Measurements from ENCODE around the gene KCNJ6. TPM values are rescaled to one million over a fixed set of nuclear protein-coding genes. Genes with fewer than 3 reads are reported as not detected.

The KCNJ6 gene
- total and polyA plus RNA-seq, 3 donors from 2014 or later = 0.24 to 0.25 (median 0.25) TPM

- DNase-seq = no peak
- Histone ChIP-seq H3K4me1 (no peaks in the 10 kb centered on the region), H3K9me3 (no peaks in the 10 kb centered on the region), H3K36me3 (ENCODE audit: low read depth, missing control alignments) (no peaks in the 10 kb centered on the region), H3K27me3 (no peaks in the 10 kb centered on the region), H3K27ac (no peak overlapping the region), H3K4me3 (no peak overlapping the region)
- intact Hi-C loops (cut with DNase I; ENCODE audit: low total_unique reads) = no loop called here
- no peak for TF ChIP-seq POLR2A (IDR thresholded peaks at IDR 0.05)
- WGBS, 2 donors = 63 to 64% methylated on average over 1 of the region's 1 CpG
Measured at GRCh38 chr21:37804001-37804400, 112.3 kb downstream of the KCNJ6 start.

GRCh38 chr21:37803101-37803651, 113.1 kb downstream of the KCNJ6 start:
- no peaks in the 10 kb centered on the region for H3K27me3 ChIP-seq
- TF ChIP-seq POLR2A (IDR thresholded peaks at IDR 0.05) = no peak
- no peak for TF ChIP-seq CTCF (IDR thresholded peaks at IDR 0.05)
- intact Hi-C loops (cut with DNase I; ENCODE audit: low total_unique reads) = no loop called here
- 45 to 50% methylated on average over 8 of the region's 8 CpGs for WGBS, 2 donors
- no peak overlapping the region for H3K4me3 ChIP-seq
- no peaks in the 10 kb centered on the region for H3K4me1 ChIP-seq
- no peak for DNase-seq
- H3K36me3 ChIP-seq (ENCODE audit: low read depth, missing control alignments) = no peaks in the 10 kb centered on the region
- no peaks in the 10 kb centered on the region for H3K9me3 ChIP-seq
- no peak overlapping the region for H3K27ac ChIP-seq

- H3K9me3 ChIP-seq = no peaks in the 10 kb centered on the region
- H3K36me3 ChIP-seq (ENCODE audit: low read depth, missing control alignments) = no peaks in the 10 kb centered on the region
- WGBS, 2 donors = 46 to 51% methylated on average over 11 of the region's 11 CpGs
Measured at GRCh38 chr21:37800456-37801061, 115.7 kb downstream of the KCNJ6 start.

GRCh38 chr21:37800057-37800455, 116.2 kb downstream of the KCNJ6 start:
- H3K9me3 ChIP-seq = no peaks in the 10 kb centered on the region
- DNase-seq = no peak
- TF ChIP-seq POLR2A (IDR thresholded peaks at IDR 0.05) (no peak), CTCF (IDR thresholded peaks at IDR 0.05) (no peak)
- no peaks in the 10 kb centered on the region for H3K27me3 ChIP-seq
- no peaks in the 10 kb centered on the region for H3K36me3 ChIP-seq (ENCODE audit: low read depth, missing control alignments)
- H3K4me1 ChIP-seq = no peaks in the 10 kb centered on the region
- intact Hi-C loops (cut with DNase I; ENCODE audit: low total_unique reads) = no loop called here
- H3K4me3 ChIP-seq = no peak overlapping the region
- no peak overlapping the region for H3K27ac ChIP-seq
- 43 to 48% methylated on average over 2 of the region's 2 CpGs for WGBS, 2 donors

More at GRCh38 chr21:37800456-37801061, 115.7 kb downstream of the KCNJ6 start:
- Histone ChIP-seq H3K27me3 (no peaks in the 10 kb centered on the region), H3K4me3 (no peak overlapping the region), H3K27ac (no peak overlapping the region), H3K4me1 (no peaks in the 10 kb centered on the region)
- no peak for TF ChIP-seq CTCF (IDR thresholded peaks at IDR 0.05)
- TF ChIP-seq POLR2A (IDR thresholded peaks at IDR 0.05) = no peak
- DNase-seq = no peak
- intact Hi-C loops (cut with DNase I; ENCODE audit: low total_unique reads) = no loop called here

- TF ChIP-seq POLR2A (IDR thresholded peaks at IDR 0.05) (no peak), CTCF (IDR thresholded peaks at IDR 0.05) (no peak)
- Histone ChIP-seq H3K27ac (no peak overlapping the region), H3K4me3 (no peak overlapping the region), H3K9me3 (no peaks in the 10 kb centered on the region), H3K27me3 (no peaks in the 10 kb centered on the region), H3K36me3 (ENCODE audit: low read depth, missing control alignments) (no peaks in the 10 kb centered on the region), H3K4me1 (no peaks in the 10 kb centered on the region)
- no peak for DNase-seq
- intact Hi-C loops (cut with DNase I; ENCODE audit: low total_unique reads) = no loop called here
- WGBS, 2 donors = 43 to 44% methylated on average over 3 of the region's 3 CpGs
Measured at GRCh38 chr21:37799211-37800056, 116.8 kb downstream of the KCNJ6 start.

All from testis (tissue), 3 donors.